Stimulated activated CD4-positive, alpha-beta T cell treated with anti-CD3 and anti-CD28 coated beads, Interleukin-12 subunit alpha, Interleukin-12 subunit beta, amount 100 ng/mL, for 24 hours (primary cell): ENCODE data around the gene SMIM22.

ENCODE experiments used
- DNase-seq, 2 experiments: peaks; one replicate each; pipeline ENCODE4 v3.0.0-alpha.2; 2020; ENCODE audit warnings: low read depth in 2 of 2

SMIM22 gene

GRCh38 chr16:4795181-4795827 lies at the start of gene SMIM22:
Gene SMIM22, plus strand, starts transcription at chr16:4795369. Its CDS starts 366 bp downstream, at chr16:4795735.
- no peak for DNase-seq

- DNase-seq = no peak
Observed at GRCh38 chr16:4746215-4746614, 49.0 kb upstream of the SMIM22 start.

- no peak for DNase-seq
Observed at GRCh38 chr16:4746991-4747574, 48.1 kb upstream of the SMIM22 start.

- no peak for DNase-seq
Observed at GRCh38 chr16:4747906-4748681, 47.1 kb upstream of the SMIM22 start.

GRCh38 chr16:4748682-4749411 lies 46.3 kb upstream of the SMIM22 start:
- DNase-seq = no peak

- DNase-seq = no peak
Observed at GRCh38 chr16:4749700-4750257, 45.4 kb upstream of the SMIM22 start.

GRCh38 chr16:4750896-4751295 lies 44.3 kb upstream of the SMIM22 start:
- no peak for DNase-seq

GRCh38 chr16:4752351-4753100 lies 42.6 kb upstream of the SMIM22 start:
- DNase-seq = no peak

GRCh38 chr16:4753227-4753626 lies 41.9 kb upstream of the SMIM22 start:
- DNase-seq = no peak

GRCh38 chr16:4754865-4755264 lies 40.3 kb upstream of the SMIM22 start:
- no peak for DNase-seq

- DNase-seq = no peak
Observed at GRCh38 chr16:4755687-4756086, 39.5 kb upstream of the SMIM22 start.

- no peak for DNase-seq
Observed at GRCh38 chr16:4760221-4760910, 34.8 kb upstream of the SMIM22 start.

GRCh38 chr16:4762205-4762604 lies 33.0 kb upstream of the SMIM22 start:
- no peak for DNase-seq

- DNase-seq = no peak
Observed at GRCh38 chr16:4763791-4764190, 31.4 kb upstream of the SMIM22 start.

- DNase-seq = no peak
Observed at GRCh38 chr16:4765511-4766474, 29.4 kb upstream of the SMIM22 start.

- peak; percentile 97 for DNase-seq
Observed at GRCh38 chr16:4766875-4767628, 28.1 kb upstream of the SMIM22 start, which contains the start of gene ZNF500. Gene ZNF500, minus strand, starts transcription at chr16:4767162. Its CDS starts 1,184 bp downstream, at chr16:4765978.

- no peak for DNase-seq
Observed at GRCh38 chr16:4767872-4768548, 27.2 kb upstream of the SMIM22 start.
